NCI-H146 (cell line): Measurements from ENCODE around the gene SREBF2.

ENCODE experiments used
- DNase-seq: peaks from one replicate; lab custom pipeline; 2025; lab: John Stamatoyannopoulos, UW

Gene SREBF2

GRCh38 chr22:41922328-41922727 is 89.4 kb downstream of the SREBF2 start:
- no peak for DNase-seq

- DNase-seq = no peak
These were observed 90.2 kb downstream of the SREBF2 start for GRCh38 chr22:41922940-41923594.

GRCh38 chr22:41923595-41924276 is 90.8 kb downstream of the SREBF2 start:
- no peak for DNase-seq

- peak; percentile 61 for DNase-seq
These were observed 93.0 kb downstream of the SREBF2 start for GRCh38 chr22:41925783-41926460.

GRCh38 chr22:41927813-41928212 is 94.9 kb downstream of the SREBF2 start:
- no peak for DNase-seq

GRCh38 chr22:41928593-41929417 is 95.9 kb downstream of the SREBF2 start:
- DNase-seq = no peak

- DNase-seq = peak; percentile 31
These were observed 96.5 kb downstream of the SREBF2 start for GRCh38 chr22:41929418-41929810.

- no peak for DNase-seq
These were observed 98.9 kb downstream of the SREBF2 start for GRCh38 chr22:41931701-41932269.

- no peak for DNase-seq
These were observed 99.4 kb downstream of the SREBF2 start for GRCh38 chr22:41932353-41932752.

- no peak for DNase-seq
These were observed 100.7 kb downstream of the SREBF2 start for GRCh38 chr22:41933411-41934177.

GRCh38 chr22:41934284-41935014 is 101.5 kb downstream of the SREBF2 start:
- no peak for DNase-seq

GRCh38 chr22:41935015-41935351 is 102.1 kb downstream of the SREBF2 start:
- no peak for DNase-seq

GRCh38 chr22:41935509-41935908 is 102.6 kb downstream of the SREBF2 start:
- no peak for DNase-seq

- no peak for DNase-seq
These were observed 103.9 kb downstream of the SREBF2 start for GRCh38 chr22:41936894-41937169.

- no peak for DNase-seq
These were observed 107.3 kb downstream of the SREBF2 start for GRCh38 chr22:41939981-41940831.

- peak; percentile 40 for DNase-seq
These were observed 108.2 kb downstream of the SREBF2 start for GRCh38 chr22:41940832-41941765.

- DNase-seq = no peak
These were observed 110.8 kb downstream of the SREBF2 start for GRCh38 chr22:41943661-41944209.

GRCh38 chr22:41946629-41947423 is 113.9 kb downstream of the SREBF2 start, which contains the start of gene CENPM:
CENPM (minus strand) TSS chr22:41947152; CDS start chr22:41947076, 76 bp downstream.
- DNase-seq = peak; percentile 94
